NCI-H1436 treated with DMSO at 0.1 percent for 48 hours (cell line): Measurements from ENCODE around the gene CDH4.
"Not testable (repeated sequence)": the region's sequence is repeated elsewhere in the genome, so short reads cannot be mapped to it uniquely, and the experiment has no call there.

Experiments used
- DNase-seq: peaks from one replicate; lab custom pipeline; 2025; lab: John Stamatoyannopoulos, UW

Gene CDH4

GRCh38 chr20:61419010-61419409, 166.9 kb downstream of the CDH4 start:
- no peak for DNase-seq

- DNase-seq, result no peak
Observed at GRCh38 chr20:61419501-61419900, 167.4 kb downstream of the CDH4 start.

- no peak for DNase-seq
Observed at GRCh38 chr20:61420056-61420455, 168.0 kb downstream of the CDH4 start.

- no peak for DNase-seq
Observed at GRCh38 chr20:61420781-61421180, 168.7 kb downstream of the CDH4 start.

- no peak for DNase-seq
Observed at GRCh38 chr20:61422636-61423425, 170.8 kb downstream of the CDH4 start.

- DNase-seq, result no peak
Observed at GRCh38 chr20:61424011-61424627, 172.1 kb downstream of the CDH4 start.

- no peak for DNase-seq
Observed at GRCh38 chr20:61424628-61425420, 172.8 kb downstream of the CDH4 start.

GRCh38 chr20:61425541-61425991, 173.5 kb downstream of the CDH4 start:
- not testable (repeated sequence) for DNase-seq

GRCh38 chr20:61426352-61426751, 174.3 kb downstream of the CDH4 start:
- no peak for DNase-seq

GRCh38 chr20:61429458-61430227, 177.6 kb downstream of the CDH4 start:
- DNase-seq, result no peak

- DNase-seq, result no peak
Observed at GRCh38 chr20:61430228-61430624, 178.2 kb downstream of the CDH4 start.

- DNase-seq, result no peak
Observed at GRCh38 chr20:61433176-61433575, 181.1 kb downstream of the CDH4 start.

- DNase-seq, result no peak
Observed at GRCh38 chr20:61433816-61434215, 181.8 kb downstream of the CDH4 start.

GRCh38 chr20:61434341-61434781, 182.3 kb downstream of the CDH4 start:
- DNase-seq, result no peak

GRCh38 chr20:61435184-61435822, 183.2 kb downstream of the CDH4 start:
- DNase-seq, result no peak

GRCh38 chr20:61435823-61436220, 183.8 kb downstream of the CDH4 start:
- no peak for DNase-seq

- DNase-seq, result no peak
Observed at GRCh38 chr20:61436283-61436666, 184.2 kb downstream of the CDH4 start.

GRCh38 chr20:61436667-61437279, 184.7 kb downstream of the CDH4 start:
- no peak for DNase-seq

GRCh38 chr20:61437280-61438206, 185.5 kb downstream of the CDH4 start:
- no peak for DNase-seq

- DNase-seq, result no peak
Observed at GRCh38 chr20:61438285-61438684, 186.2 kb downstream of the CDH4 start.
